Colonic mucosa (tissue), 4 donors: ENCODE results near the gene LEP. TPM values are rescaled to one million over a fixed set of nuclear protein-coding genes. Genes with fewer than 3 reads are reported as not detected.

ENCODE experiments used
- DNase-seq: peaks from one replicate; pipeline ENCODE4 v3.0.0-alpha.2; 2020
- H3K27ac ChIP-seq: fragments of 200-600 bp; one replicate; pipeline ENCODE4 v1.8.0; 2021
- H3K27me3 ChIP-seq: fragments of 200-600 bp; one replicate; pipeline ENCODE4 v1.8.0; 2021
- H3K36me3 ChIP-seq: fragments of 200-600 bp; one replicate; pipeline ENCODE4 v1.8.0; 2021
- H3K4me1 ChIP-seq: fragments of 200-600 bp; one replicate; pipeline ENCODE4 v1.8.0; 2021; ENCODE audit warnings: mild to moderate bottlenecking
- H3K4me3 ChIP-seq: fragments of 200-600 bp; one replicate; pipeline ENCODE4 v1.8.0; 2021
- H3K9ac ChIP-seq, 2 donors: one replicate each; pipeline ENCODE4 v1.7.0; 2013; ENCODE audit warnings: control low read depth in 2 of 2, low read depth in 2 of 2, low read length in 2 of 2
- H3K9me3 ChIP-seq: fragments of 200-600 bp; one replicate; pipeline ENCODE4 v1.8.0; 2021
- intact Hi-C: fragments of 100-400 bp; cut with DNase I; formaldehyde crosslinking; loops from one replicate; pipeline ENCODE4 v1.14.1; 2022
- total RNA-seq, 2 donors: library from RNA; stranded (reverse); fragmentation: NEBNext Ultra II Directional in 1 of 2; extraction: Animal tissue kit (Norgen Biotek cat#: 25700) in 1 of 2; gene quantifications; one replicate each; pipeline ENCODE4 v1.2.1, GENCODE V29; 2021
- TF ChIP-seq, protein P1 (sequence below): fragments of 200-600 bp; IDR thresholded peaks from one replicate; pipeline ENCODE4 v1.8.0; 2022; ENCODE audit warnings: antibody characterized with exemption, mild to moderate bottlenecking
- donor health status: healthy.
- donor health status: DM: no; HTN: no; CAD: no.
- donor health status: DM: no; HTN: no; CAD: no.

LEP gene
- total RNA-seq, 2 donors from 2014 or later = 0.07 TPM; not detected in 1

DNA sequence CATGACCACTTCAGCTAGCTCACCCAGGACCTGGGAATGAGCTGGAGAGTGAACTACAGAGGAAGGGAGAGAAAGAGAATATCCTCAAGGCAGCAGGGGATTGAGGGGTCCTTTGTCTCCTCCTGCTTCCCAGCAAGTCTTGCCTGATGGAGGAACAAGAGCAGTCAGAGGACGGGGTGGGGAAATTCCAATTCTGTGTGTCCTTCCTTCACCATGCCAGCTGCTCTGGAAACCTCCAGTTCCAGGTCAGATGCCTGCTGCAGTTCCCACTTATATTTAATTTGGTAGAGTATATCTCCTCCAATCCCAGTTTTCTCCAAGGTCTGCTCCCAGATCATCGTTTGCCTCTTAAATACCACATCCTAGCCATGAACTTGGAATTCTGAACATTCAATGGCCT, 21.4 kb upstream of the LEP start:
- Histone ChIP-seq H3K27ac (no peak overlapping the region), H3K4me1 (no peaks in the 10 kb centered on the region), H3K9ac (no peak overlapping the region), H3K27me3 (no peaks in the 10 kb centered on the region), H3K9me3 (no peaks in the 10 kb centered on the region), H3K4me3 (no peak overlapping the region), H3K36me3 (no peaks in the 10 kb centered on the region)
- DNase-seq = no peak
- TF ChIP-seq, protein P1, sequence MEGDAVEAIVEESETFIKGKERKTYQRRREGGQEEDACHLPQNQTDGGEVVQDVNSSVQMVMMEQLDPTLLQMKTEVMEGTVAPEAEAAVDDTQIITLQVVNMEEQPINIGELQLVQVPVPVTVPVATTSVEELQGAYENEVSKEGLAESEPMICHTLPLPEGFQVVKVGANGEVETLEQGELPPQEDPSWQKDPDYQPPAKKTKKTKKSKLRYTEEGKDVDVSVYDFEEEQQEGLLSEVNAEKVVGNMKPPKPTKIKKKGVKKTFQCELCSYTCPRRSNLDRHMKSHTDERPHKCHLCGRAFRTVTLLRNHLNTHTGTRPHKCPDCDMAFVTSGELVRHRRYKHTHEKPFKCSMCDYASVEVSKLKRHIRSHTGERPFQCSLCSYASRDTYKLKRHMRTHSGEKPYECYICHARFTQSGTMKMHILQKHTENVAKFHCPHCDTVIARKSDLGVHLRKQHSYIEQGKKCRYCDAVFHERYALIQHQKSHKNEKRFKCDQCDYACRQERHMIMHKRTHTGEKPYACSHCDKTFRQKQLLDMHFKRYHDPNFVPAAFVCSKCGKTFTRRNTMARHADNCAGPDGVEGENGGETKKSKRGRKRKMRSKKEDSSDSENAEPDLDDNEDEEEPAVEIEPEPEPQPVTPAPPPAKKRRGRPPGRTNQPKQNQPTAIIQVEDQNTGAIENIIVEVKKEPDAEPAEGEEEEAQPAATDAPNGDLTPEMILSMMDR = no peak
- intact Hi-C loops = no loop called here

DNA sequence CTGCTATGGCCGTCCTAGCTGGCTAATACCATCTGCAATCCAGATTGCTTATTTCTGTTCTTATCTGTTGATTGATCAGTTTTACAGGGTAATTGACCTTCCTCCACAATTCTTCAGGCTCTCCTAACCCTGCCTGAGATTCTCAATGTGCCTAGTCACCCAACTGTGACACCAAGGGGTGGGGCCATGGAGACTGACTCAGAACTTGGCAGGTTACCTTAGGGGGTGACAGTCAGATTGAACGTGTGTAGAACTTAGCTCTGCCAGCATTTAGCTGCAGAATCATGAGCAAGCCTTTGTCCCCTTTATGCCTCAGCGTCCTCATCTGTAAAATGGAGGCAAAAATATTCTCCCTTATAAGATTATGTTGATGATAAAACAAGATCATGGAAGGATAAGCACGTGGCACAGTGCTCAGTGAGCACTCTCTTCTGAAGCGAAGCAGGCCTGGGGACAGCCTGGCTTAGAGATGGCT, 19.1 kb upstream of the LEP start:
- no peak overlapping the region for H3K4me3 ChIP-seq
- no peak overlapping the region for H3K9ac ChIP-seq
- no peaks in the 10 kb centered on the region for H3K27me3 ChIP-seq
- no peak for DNase-seq
- TF ChIP-seq, protein P1 = no peak
- no peaks in the 10 kb centered on the region for H3K36me3 ChIP-seq
- no peaks in the 10 kb centered on the region for H3K9me3 ChIP-seq
- H3K27ac ChIP-seq = no peak overlapping the region
- H3K4me1 ChIP-seq = no peaks in the 10 kb centered on the region
- intact Hi-C loops = no loop called here

DNA sequence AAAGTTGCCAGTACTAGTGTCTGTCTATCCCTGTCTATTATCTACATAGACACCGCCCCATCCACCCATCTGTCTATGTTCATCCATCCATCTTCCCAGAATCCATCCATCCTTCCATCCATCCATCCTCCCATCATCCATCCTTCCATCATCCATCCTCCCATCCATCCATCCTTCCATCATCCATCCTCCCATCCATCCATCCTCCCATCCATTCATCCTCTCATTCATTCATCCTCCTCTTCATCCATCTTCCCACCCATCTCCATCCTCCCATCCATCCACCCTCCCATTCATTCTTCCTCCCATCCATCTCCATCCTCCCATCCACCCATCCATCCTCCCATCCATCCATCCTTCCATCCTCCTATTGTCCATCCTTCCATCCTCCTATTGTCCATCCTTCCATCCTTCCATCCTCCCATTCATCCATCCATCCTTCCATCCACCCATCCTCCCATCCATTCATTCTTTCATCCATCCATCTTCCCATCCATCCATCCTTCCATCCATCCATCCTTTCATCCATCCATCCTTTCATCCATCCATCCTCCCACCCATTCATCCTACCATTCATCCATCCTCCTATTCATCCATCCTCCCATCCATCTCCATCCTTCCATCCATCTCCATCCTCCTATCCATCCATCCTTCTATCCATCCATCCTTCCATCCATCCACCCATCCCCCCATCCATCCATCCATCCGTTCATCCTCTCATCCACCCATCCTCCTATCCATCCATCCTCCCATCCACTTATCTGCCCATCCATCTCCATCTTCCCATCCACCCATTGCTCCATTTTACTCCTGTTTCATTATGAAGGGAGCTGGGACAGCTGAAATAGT, 14.7 kb upstream of the LEP start:
- no peaks in the 10 kb centered on the region for H3K27me3 ChIP-seq
- TF ChIP-seq, protein P1 = no peak
- no peak overlapping the region for H3K27ac ChIP-seq
- no peak for DNase-seq
- H3K9ac ChIP-seq = no peak overlapping the region
- intact Hi-C loops = no loop called here
- no peaks in the 10 kb centered on the region for H3K4me1 ChIP-seq
- no peaks in the 10 kb centered on the region for H3K36me3 ChIP-seq
- no peak overlapping the region for H3K4me3 ChIP-seq
- no peaks in the 10 kb centered on the region for H3K9me3 ChIP-seq

DNA sequence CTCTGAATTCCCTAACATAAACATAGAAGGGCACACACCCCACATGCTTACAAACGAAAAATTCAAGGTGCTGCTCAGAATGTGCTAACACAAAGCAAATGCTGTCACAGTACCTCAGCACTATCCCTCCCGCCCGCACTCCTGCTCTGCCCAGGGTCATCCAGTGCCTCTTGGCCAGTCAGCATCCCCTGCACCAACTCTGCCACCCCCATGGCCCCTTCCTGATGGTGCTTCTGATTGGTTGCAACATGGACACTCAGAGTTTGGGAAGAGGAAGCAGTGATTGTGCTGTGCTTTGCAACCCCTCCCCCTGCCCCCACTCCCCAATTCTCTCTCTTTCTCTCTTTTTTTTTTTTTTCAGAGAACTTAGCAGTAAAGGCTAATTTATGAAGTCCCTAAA, 13.8 kb upstream of the LEP start:
- no peak overlapping the region for H3K27ac ChIP-seq
- no peaks in the 10 kb centered on the region for H3K36me3 ChIP-seq
- DNase-seq = no peak
- H3K9me3 ChIP-seq = no peaks in the 10 kb centered on the region
- intact Hi-C loops = no loop called here
- no peaks in the 10 kb centered on the region for H3K4me1 ChIP-seq
- no peak overlapping the region for H3K4me3 ChIP-seq
- H3K9ac ChIP-seq = no peak overlapping the region
- TF ChIP-seq, protein P1 = no peak
- H3K27me3 ChIP-seq = no peaks in the 10 kb centered on the region

DNA sequence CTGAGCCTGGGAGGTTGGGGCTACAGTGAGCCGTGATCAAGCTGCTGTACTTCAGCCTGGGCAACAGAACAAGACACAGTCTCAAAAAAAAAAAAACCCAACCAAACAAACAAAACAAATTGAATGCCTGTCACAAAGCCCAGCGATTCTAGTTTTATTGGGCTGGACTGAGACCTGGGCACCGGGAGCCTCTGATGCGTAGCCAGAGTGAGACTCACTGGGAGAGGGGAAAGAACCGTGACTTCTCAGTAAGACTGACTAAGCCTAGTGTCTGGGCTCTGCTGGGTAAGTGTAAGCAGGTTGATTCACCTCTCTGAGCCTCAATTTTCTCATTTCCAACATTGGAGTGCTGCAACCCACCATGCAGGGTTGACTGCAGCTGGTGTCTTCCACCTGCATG, 10.1 kb upstream of the LEP start:
- intact Hi-C loops = no loop called here
- no peak overlapping the region for H3K4me3 ChIP-seq
- no peak for DNase-seq
- H3K27ac ChIP-seq = no peak overlapping the region
- no peaks in the 10 kb centered on the region for H3K27me3 ChIP-seq
- TF ChIP-seq, protein P1 = no peak
- no peaks in the 10 kb centered on the region for H3K36me3 ChIP-seq
- H3K9ac ChIP-seq = no peak overlapping the region
- no peaks in the 10 kb centered on the region for H3K4me1 ChIP-seq
- H3K9me3 ChIP-seq = no peaks in the 10 kb centered on the region
